SK-N-SH treated with all-trans-retinoic acid at 6 μM for 48 hours (cell line): ENCODE measurements around the gene IGSF6.
A peak's percentile ranks its signal among the peaks of the same experiment; 100 is the strongest.

Experiments
- ATAC-seq: fragments of 200-7000 bp; cut with Tn5 transposase; 3 replicates; pipeline ENCODE4 v1.9.1; 2020; ENCODE audit warnings: mild to moderate bottlenecking, moderate library complexity
- ARNTL ChIP-seq: fragments of 450-650 bp; formaldehyde crosslinking; IDR thresholded peaks from 2 replicates; pipeline ENCODE4 v1.5.0; 2020; ENCODE audit warnings: low read depth, mild to moderate bottlenecking, moderate library complexity, borderline replicate concordance
- CREB5 ChIP-seq: fragments of 250-450 bp; sonication (Bioruptor Pico); IDR thresholded peaks from 2 replicates; pipeline ENCODE4 v1.5.1; 2020; ENCODE audit warnings: low read depth, mild to moderate bottlenecking, moderate library complexity
- CSDC2 ChIP-seq: fragments of 250-450 bp; sonication (Bioruptor Pico); IDR thresholded peaks from 2 replicates; pipeline ENCODE4 v1.5.0; 2020; ENCODE audit warnings: mild to moderate bottlenecking, moderate library complexity
- CSRNP3 ChIP-seq: fragments of 250-450 bp; sonication (Bioruptor Pico); IDR thresholded peaks from 2 replicates; pipeline ENCODE4 v1.5.1; 2021; ENCODE audit warnings: mild to moderate bottlenecking, moderate library complexity
- ESRRG ChIP-seq: fragments of 250-450 bp; sonication (Bioruptor Pico); IDR thresholded peaks from 2 replicates; pipeline ENCODE4 v1.6.1; 2021; ENCODE audit warnings: mild to moderate bottlenecking
- GLIS3 ChIP-seq: fragments of 250-450 bp; sonication (Bioruptor Pico); IDR thresholded peaks from 2 replicates; pipeline ENCODE4 v1.5.0; 2020; ENCODE audit warnings: mild to moderate bottlenecking, moderate library complexity
- OSR1 ChIP-seq: fragments of 250-450 bp; sonication (Bioruptor Pico); IDR thresholded peaks from 2 replicates; pipeline ENCODE4 v1.8.0; 2022; ENCODE audit warnings: moderate library complexity, mild to moderate bottlenecking, inconsistent platforms
- PPARA ChIP-seq: fragments of 250-450 bp; sonication (Bioruptor Pico); IDR thresholded peaks from 2 replicates; pipeline ENCODE4 v1.5.0; 2020; ENCODE audit warnings: mild to moderate bottlenecking, borderline replicate concordance
- RARB ChIP-seq: fragments of 250-450 bp; sonication (Bioruptor Pico); IDR thresholded peaks from 2 replicates; pipeline ENCODE4 v1.8.0; 2021; ENCODE audit warnings: mild to moderate bottlenecking, moderate library complexity
- TCF4 ChIP-seq: fragments of 250-450 bp; sonication (Bioruptor Pico); IDR thresholded peaks from 2 replicates; pipeline ENCODE4 v1.8.0; 2021; ENCODE audit warnings: mild to moderate bottlenecking, moderate library complexity, borderline replicate concordance
- TSHZ2 ChIP-seq: fragments of 250-450 bp; sonication (Bioruptor Pico); IDR thresholded peaks from 2 replicates; pipeline ENCODE4 v1.5.0; 2020; ENCODE audit warnings: mild to moderate bottlenecking, moderate library complexity
- ZC3H10 ChIP-seq: fragments of 250-450 bp; sonication (Bioruptor Pico); IDR thresholded peaks from 2 replicates; pipeline ENCODE4 v1.5.1; 2021; ENCODE audit warnings: mild to moderate bottlenecking, moderate library complexity
- ZFP3 ChIP-seq: fragments of 250-450 bp; sonication (Bioruptor Pico); IDR thresholded peaks from 2 replicates; pipeline ENCODE4 v1.5.0; 2020; ENCODE audit warnings: mild to moderate bottlenecking, moderate library complexity
- ZFP30 ChIP-seq: fragments of 450-650 bp; formaldehyde crosslinking; IDR thresholded peaks from 2 replicates; pipeline ENCODE4 v1.5.0; 2022; ENCODE audit warnings: mild to moderate bottlenecking, moderate library complexity
- ZNF565 ChIP-seq: fragments of 450-650 bp; formaldehyde crosslinking; conservative IDR thresholded peaks from 2 replicates; pipeline ENCODE4 v1.5.0; 2020; ENCODE audit warnings: low read depth, mild to moderate bottlenecking, moderate library complexity
- ZNF70 ChIP-seq: fragments of 450-650 bp; formaldehyde crosslinking; IDR thresholded peaks from 2 replicates; pipeline ENCODE4 v1.5.0; 2020; ENCODE audit warnings: mild to moderate bottlenecking, moderate library complexity
- ZNF8 ChIP-seq: fragments of 450-650 bp; formaldehyde crosslinking; IDR thresholded peaks from 2 replicates; pipeline ENCODE4 v1.5.0; 2020; ENCODE audit warnings: mild to moderate bottlenecking, moderate library complexity
- TF ChIP-seq, protein P1 (sequence below): fragments of 250-450 bp; sonication (Bioruptor Pico); IDR thresholded peaks from 2 replicates; pipeline ENCODE4 v1.8.0; 2021; ENCODE audit warnings: low read depth, mild to moderate bottlenecking, moderate library complexity, borderline replicate concordance
- TF ChIP-seq, protein P2 (sequence below): fragments of 250-450 bp; sonication (Bioruptor Pico); IDR thresholded peaks from 2 replicates; pipeline ENCODE4 v1.8.0; 2020; ENCODE audit warnings: mild to moderate bottlenecking, moderate library complexity, borderline replicate concordance

IGSF6 gene

DNA sequence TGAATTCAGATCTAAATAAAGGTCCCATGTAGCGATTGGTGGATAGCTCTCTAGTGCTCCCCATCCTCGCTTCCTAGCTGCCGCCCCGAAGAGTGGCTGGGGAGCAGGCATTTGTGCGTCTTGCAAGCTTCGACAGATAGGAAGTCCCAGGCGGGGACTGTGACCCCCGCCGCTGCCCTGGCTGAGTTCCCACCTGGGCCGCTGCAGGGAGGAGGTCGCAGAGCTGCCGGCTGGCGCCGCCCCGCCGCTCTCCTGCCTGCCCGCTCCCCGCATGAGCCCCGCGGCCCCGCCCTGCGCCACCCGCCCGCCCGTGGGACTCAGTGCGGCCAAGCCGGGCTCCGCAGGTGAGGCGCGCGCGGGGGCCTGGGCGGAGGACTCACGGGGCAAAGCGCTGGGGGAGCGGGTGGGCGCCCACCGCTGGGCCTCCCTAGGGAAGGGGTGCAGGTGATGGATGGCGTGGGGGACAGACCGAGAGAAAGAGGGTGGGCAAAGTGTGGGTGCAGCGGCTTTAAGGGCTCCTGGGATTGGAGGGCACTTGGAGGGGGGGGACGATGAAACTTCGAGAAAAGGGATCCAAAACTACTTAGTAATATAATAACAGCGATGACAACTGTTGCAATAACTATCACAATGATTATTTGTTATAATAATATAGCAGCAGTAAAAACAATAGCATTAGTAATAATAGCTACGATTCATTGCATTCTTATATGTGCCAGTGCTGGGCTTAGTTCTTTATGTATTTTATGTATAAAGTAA lies 11.7 kb upstream of the IGSF6 start, which contains the start of gene OTOA:
TSS of gene OTOA (plus strand) at position 80 of the 759 bp plus-strand sequence. CDS start 14,547 bp downstream, outside the sequence.
- ATAC-seq, result peak; percentile 33; the same call in 2 of the 3 replicates
- no peak for TF ChIP-seq OSR1 (CRISPR knock-in tag)

- ATAC-seq, result no peak
- TF ChIP-seq ZNF565 (CRISPR knock-in tag), result no peak
- TF ChIP-seq ZFP3 (CRISPR knock-in tag), result no peak
- no peak for TF ChIP-seq ZNF70 (CRISPR knock-in tag)
- TF ChIP-seq ZNF8, result no peak
- no peak for TF ChIP-seq CSDC2
- no peak for TF ChIP-seq CSRNP3 (CRISPR knock-in tag)
- TF ChIP-seq, protein P1, sequence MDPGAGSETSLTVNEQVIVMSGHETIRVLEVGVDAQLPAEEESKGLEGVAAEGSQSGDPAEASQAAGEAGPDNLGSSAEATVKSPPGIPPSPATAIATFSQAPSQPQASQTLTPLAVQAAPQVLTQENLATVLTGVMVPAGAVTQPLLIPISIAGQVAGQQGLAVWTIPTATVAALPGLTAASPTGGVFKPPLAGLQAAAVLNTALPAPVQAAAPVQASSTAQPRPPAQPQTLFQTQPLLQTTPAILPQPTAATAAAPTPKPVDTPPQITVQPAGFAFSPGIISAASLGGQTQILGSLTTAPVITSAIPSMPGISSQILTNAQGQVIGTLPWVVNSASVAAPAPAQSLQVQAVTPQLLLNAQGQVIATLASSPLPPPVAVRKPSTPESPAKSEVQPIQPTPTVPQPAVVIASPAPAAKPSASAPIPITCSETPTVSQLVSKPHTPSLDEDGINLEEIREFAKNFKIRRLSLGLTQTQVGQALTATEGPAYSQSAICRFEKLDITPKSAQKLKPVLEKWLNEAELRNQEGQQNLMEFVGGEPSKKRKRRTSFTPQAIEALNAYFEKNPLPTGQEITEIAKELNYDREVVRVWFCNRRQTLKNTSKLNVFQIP (CRISPR knock-in tag), result no peak
- no peak for TF ChIP-seq GLIS3
- TF ChIP-seq RARB (CRISPR knock-in tag), result no peak
- no peak for TF ChIP-seq TCF4 (CRISPR knock-in tag)
- no peak for TF ChIP-seq TSHZ2 (CRISPR knock-in tag)
- no peak for TF ChIP-seq CREB5 (CRISPR knock-in tag)
- no peak for TF ChIP-seq ZFP30 (CRISPR knock-in tag)
- TF ChIP-seq, protein P2, sequence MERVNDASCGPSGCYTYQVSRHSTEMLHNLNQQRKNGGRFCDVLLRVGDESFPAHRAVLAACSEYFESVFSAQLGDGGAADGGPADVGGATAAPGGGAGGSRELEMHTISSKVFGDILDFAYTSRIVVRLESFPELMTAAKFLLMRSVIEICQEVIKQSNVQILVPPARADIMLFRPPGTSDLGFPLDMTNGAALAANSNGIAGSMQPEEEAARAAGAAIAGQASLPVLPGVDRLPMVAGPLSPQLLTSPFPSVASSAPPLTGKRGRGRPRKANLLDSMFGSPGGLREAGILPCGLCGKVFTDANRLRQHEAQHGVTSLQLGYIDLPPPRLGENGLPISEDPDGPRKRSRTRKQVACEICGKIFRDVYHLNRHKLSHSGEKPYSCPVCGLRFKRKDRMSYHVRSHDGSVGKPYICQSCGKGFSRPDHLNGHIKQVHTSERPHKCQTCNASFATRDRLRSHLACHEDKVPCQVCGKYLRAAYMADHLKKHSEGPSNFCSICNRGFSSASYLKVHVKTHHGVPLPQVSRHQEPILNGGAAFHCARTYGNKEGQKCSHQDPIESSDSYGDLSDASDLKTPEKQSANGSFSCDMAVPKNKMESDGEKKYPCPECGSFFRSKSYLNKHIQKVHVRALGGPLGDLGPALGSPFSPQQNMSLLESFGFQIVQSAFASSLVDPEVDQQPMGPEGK, result no peak
- no peak for TF ChIP-seq PPARA (CRISPR knock-in tag)
- TF ChIP-seq ZC3H10, result no peak
- no peak for TF ChIP-seq ARNTL (CRISPR knock-in tag)
- no peak for TF ChIP-seq ESRRG (CRISPR knock-in tag)
Measured at GRCh38 chr16:21659124-21659523, 6.7 kb upstream of the IGSF6 start.

GRCh38 chr16:21656795-21657768 lies 4.7 kb upstream of the IGSF6 start:
- TF ChIP-seq ZFP30 (CRISPR knock-in tag) (no peak), ESRRG (CRISPR knock-in tag) (no peak), ZFP3 (CRISPR knock-in tag) (no peak), TCF4 (CRISPR knock-in tag) (no peak)
- TF ChIP-seq, all 23 proteins: peak for 0
- ATAC-seq, result peak; percentile 47; the same call in 2 of the 3 replicates
